IPS-15b (cell line): ENCODE results near the gene CCL17.

Source experiments
- H3K27me3 ChIP-seq: one replicate; pipeline ENCODE4 v1.6.1; 2013; ENCODE audit warnings: low read length; ENCODE audit not compliant: control insufficient read depth, insufficient read depth
- H3K36me3 ChIP-seq: one replicate; pipeline ENCODE4 v1.6.1; 2013; ENCODE audit warnings: low read length; ENCODE audit not compliant: control insufficient read depth, insufficient read depth
- H3K4me1 ChIP-seq: one replicate; pipeline ENCODE4 v1.6.1; 2013; ENCODE audit warnings: mild to moderate bottlenecking, low read length; ENCODE audit not compliant: control insufficient read depth, insufficient read depth
- H3K4me3 ChIP-seq: one replicate; pipeline ENCODE4 v1.5.1; 2013; ENCODE audit warnings: low read depth, low read length
- H3K9ac ChIP-seq: one replicate; pipeline ENCODE4 v1.6.1; 2013; ENCODE audit warnings: low read depth, mild to moderate bottlenecking, low read length
- H3K9me3 ChIP-seq: one replicate; pipeline ENCODE4 v1.6.1; 2013; ENCODE audit warnings: mild to moderate bottlenecking, low read length; ENCODE audit not compliant: control insufficient read depth, insufficient read depth

The CCL17 gene

DNA sequence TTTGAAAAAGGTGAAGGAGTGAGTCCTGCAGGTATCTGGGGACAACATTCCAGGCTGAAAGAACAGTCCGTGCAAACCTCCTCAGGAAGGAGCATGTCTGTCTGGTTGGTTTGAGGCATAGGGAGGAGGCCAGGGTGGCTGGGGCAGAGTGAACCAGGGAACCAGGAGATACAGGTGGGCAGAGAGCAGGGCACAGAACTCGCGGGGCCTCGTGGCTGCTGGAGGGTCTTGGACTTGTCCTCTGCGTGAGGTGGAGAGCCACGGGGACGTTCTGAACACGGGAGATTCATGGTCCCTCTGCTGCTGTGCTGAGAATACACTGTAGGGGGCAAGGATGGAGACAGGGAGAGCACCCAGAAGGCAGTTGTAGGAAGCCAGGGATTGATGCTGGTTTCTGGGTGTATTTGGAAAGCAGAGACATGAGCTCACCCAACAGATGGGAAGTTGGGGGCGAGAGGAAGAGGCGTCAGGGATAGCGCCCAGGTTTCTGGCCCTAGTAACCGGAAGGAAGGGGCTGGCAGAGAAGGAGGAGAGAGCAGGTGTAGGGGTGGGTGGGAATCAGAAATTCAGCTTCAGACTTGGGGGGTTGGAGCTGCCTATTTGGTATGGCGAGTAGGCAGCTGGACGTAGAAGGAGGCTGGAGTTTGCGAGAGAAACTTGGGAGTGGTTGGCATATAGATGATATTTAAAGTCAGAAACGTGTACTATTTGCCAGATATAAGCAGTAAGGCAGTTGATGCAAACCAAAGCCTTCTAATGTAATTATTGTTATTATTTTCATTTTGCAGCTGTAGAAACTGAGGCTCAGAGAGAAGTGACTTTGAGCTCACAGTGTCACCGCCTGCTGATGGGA is at the start of gene CCL17:
Gene CCL17, plus strand, starts transcription at position 803 of the 853 bp plus-strand sequence. CDS start 9,166 bp downstream, outside the sequence.
- H3K36me3 ChIP-seq: no peaks in the 10 kb centered on the region
- H3K9ac ChIP-seq: no peak within 1 kb of the TSS
- no peaks in the 10 kb centered on the region for H3K27me3 ChIP-seq
- no peaks in the 10 kb centered on the region for H3K9me3 ChIP-seq
- no peaks in the 10 kb centered on the region for H3K4me1 ChIP-seq
- H3K4me3 ChIP-seq: no peak within 1 kb of the TSS

DNA sequence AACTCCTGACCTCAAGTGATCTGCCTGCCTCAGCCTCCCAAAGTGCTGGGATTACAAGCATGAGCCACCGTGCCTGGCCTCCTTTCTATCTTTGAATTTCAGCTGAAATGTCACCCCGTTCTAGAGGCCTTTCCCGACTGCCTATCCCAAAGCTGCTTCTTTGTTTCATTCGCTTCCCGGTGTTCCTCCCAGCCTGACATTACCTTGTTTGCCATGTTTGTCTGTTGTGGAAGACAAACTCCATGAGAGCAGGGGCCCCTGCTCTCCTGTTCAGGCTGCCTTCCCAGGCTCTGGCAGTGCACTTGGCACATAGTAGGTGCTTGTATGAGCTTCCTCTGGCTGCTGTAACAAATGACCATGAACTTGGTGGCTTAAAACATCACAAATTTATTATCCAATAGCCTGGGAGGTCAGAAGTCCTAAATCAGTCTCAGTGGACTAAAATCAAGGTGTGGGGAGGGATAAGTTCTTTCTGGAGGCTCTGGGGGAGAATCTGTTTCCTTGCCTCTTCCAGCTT is 48.6 kb upstream of the CCL17 start:
- no peak overlapping the region for H3K9ac ChIP-seq
- no peaks in the 10 kb centered on the region for H3K9me3 ChIP-seq
- no peaks in the 10 kb centered on the region for H3K36me3 ChIP-seq
- no peaks in the 10 kb centered on the region for H3K4me1 ChIP-seq
- H3K27me3 ChIP-seq: no peaks in the 10 kb centered on the region
- no peak overlapping the region for H3K4me3 ChIP-seq

DNA sequence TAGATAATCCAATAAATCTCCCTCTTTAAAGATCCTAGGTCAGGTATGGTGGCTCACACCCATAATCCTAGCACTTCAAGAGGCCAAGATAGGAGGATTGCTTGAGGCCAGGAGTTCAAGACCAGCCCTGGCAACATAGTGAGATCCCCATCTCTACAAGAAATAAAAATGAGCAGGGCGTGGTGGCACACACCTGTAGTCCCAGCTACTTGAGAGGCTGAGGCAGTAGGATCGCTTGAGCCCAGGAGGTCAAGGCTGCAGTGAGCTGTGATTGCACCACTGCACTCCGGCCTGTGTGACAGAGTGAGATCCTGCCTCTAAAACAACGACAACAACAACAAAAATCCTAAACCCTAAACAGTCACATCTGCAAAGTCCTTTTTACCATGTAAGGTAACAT is 48.0 kb upstream of the CCL17 start:
- no peak overlapping the region for H3K9ac ChIP-seq
- no peaks in the 10 kb centered on the region for H3K4me1 ChIP-seq
- H3K36me3 ChIP-seq: no peaks in the 10 kb centered on the region
- H3K9me3 ChIP-seq: no peaks in the 10 kb centered on the region
- H3K27me3 ChIP-seq: no peaks in the 10 kb centered on the region
- H3K4me3 ChIP-seq: no peak overlapping the region

DNA sequence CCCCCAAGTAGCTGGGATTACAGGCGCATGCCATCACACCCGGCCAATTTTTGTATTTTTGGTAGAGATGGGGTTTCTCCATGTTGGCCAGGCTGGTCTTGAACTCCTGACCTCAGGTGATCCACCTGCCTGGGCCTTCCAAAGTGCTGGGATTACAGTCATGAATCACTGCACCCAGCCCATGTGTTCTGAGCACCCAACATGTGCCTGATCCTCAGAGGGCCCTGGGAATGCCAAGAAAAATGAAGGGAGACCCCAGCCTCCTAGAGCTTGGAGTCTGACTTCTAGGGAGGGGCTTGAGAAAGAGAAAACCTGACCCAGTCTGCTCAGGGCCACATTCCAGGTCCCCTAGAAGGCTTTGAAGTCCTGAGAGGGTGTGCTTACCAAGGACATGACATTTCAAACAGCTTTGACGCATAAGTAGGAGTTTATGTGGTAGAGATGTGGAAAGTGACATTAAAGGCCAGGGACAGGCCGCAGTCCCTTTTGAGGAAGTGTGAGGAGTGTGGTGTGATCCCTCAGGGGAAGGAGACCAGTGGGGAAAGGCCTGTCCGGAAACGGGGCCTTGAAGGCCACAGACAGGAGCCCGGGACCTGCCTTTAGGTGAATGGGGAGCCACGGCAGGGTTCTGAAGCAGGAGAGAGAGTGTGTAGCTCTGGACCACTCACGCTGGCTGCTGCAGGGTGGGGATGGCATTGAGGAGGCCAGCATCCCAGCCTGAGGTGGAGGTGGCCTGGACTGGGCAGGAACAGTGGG is 47.1 kb upstream of the CCL17 start:
- Histone ChIP-seq H3K4me3 (no peak overlapping the region), H3K27me3 (no peaks in the 10 kb centered on the region), H3K4me1 (no peaks in the 10 kb centered on the region), H3K36me3 (no peaks in the 10 kb centered on the region), H3K9ac (no peak overlapping the region), H3K9me3 (no peaks in the 10 kb centered on the region)

DNA sequence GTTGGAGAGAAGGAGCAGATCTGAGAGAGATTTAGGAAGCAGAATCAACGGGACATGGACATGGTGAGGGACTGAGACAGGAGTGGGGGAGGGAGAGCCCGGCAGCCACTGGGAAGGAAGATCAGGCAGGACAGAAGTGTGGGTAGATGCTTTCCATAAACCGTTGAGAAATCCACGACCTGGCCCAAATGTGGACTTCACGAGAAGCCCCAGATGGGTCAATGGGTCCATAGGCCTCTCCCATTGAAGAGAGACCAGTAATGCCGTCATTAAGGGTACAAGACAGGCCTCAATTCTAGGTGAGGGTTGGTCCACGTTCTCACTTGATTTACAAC is 46.5 kb upstream of the CCL17 start:
- H3K27me3 ChIP-seq: no peaks in the 10 kb centered on the region
- no peaks in the 10 kb centered on the region for H3K9me3 ChIP-seq
- H3K9ac ChIP-seq: no peak overlapping the region
- no peak overlapping the region for H3K4me3 ChIP-seq
- no peaks in the 10 kb centered on the region for H3K4me1 ChIP-seq
- H3K36me3 ChIP-seq: no peaks in the 10 kb centered on the region

DNA sequence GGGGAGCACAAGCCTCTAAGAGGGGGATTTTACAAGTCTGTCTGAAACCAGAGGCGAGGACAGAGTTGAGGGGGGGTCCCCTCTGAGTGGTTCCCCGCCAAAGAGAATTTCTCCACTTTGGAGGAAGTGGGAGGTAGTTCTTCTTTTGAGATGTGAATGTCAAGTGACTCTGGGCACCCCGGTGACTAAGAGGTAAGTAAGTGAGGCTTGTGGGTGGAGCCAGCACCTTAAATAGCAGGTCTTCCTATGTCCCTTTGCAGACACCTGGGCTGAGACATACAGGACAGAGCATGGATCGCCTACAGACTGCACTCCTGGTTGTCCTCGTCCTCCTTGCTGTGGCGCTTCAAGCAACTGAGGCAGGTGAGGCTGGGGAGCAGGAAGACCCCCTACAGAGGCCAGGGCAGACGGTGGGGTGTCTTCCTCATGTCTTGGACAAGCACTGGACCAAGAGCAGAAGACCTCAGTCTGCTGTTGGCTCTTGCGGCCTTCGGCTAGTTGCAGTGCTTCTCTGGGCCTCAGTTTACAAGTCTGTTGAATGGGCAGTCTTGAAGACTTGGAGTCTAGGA is 46.0 kb upstream of the CCL17 start, which contains the start of gene CCL22:
Gene CCL22, plus strand, starts transcription at position 257 of the 569 bp plus-strand sequence. Its CDS starts 34 bp downstream, at position 291.
- Histone ChIP-seq H3K4me3 (no peak within 1 kb of the TSS), H3K9ac (no peak within 1 kb of the TSS)

DNA sequence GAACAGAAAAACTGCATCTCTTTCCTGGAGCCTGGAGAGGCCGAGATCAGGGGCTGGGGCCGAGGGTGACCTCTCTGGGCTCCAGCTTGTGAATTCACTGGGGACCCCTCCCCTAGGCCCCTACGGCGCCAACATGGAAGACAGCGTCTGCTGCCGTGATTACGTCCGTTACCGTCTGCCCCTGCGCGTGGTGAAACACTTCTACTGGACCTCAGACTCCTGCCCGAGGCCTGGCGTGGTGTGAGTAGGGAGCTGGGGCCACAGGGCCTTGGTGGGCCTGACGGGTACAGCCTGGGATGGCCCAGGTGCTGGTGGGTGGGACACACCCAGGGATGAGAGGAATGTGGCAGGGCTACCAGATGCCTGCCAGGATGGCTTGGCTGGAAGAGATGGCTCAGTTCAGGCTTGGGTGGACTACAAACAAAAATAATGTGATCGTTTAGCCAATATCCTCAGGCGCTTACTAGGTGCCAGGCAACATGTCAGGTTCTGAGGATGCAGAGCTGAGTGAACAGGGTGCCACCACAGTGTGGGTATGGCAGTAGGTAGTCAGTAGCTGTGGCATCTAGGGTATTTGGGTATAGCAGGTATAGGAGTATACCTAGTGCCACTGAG is 44.1 kb upstream of the CCL17 start:
- H3K27me3 ChIP-seq: no peaks in the 10 kb centered on the region
- H3K9me3 ChIP-seq: no peaks in the 10 kb centered on the region
- no peaks in the 10 kb centered on the region for H3K4me1 ChIP-seq
- H3K9ac ChIP-seq: no peak overlapping the region
- no peak overlapping the region for H3K4me3 ChIP-seq
- no peaks in the 10 kb centered on the region for H3K36me3 ChIP-seq

More for the DNA sequence above, 46.0 kb upstream of the CCL17 start, which contains the start of gene CCL22:
- Histone ChIP-seq H3K27me3 (no peaks in the 10 kb centered on the region), H3K9me3 (no peaks in the 10 kb centered on the region), H3K4me1 (no peaks in the 10 kb centered on the region), H3K36me3 (no peaks in the 10 kb centered on the region)

DNA sequence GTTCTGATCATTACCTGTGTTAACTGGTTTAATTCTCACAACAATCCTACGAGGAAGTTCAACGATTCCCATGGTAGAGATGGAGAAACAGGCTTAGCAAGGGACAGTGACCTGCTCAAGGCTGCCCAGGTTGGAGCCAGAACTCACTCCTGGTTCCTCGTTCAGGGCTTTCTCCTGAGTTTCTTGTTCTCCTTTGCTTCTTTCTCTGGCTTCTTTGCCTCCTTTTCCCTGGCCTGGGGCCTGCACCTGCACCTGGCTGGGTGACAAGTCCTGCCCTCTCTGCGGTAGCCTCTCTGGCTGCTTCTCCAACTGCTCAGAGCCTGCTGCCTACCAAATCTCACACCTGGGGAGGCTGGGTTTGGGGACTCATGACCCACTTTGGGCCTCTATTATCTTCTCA is 43.2 kb upstream of the CCL17 start:
- no peak overlapping the region for H3K9ac ChIP-seq
- H3K27me3 ChIP-seq: no peaks in the 10 kb centered on the region
- no peak overlapping the region for H3K4me3 ChIP-seq
- no peaks in the 10 kb centered on the region for H3K4me1 ChIP-seq
- no peaks in the 10 kb centered on the region for H3K9me3 ChIP-seq
- no peaks in the 10 kb centered on the region for H3K36me3 ChIP-seq

DNA sequence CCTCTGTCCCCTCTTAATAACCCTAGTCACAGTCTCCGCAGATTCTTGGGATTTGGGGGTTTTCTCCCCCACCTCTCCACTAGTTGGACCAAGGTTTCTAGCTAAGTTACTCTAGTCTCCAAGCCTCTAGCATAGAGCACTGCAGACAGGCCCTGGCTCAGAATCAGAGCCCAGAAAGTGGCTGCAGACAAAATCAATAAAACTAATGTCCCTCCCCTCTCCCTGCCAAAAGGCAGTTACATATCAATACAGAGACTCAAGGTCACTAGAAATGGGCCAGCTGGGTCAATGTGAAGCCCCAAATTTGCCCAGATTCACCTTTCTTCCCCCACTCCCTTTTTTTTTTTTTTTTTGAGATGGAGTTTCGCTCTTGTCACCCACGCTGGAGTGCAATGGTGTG is 40.4 kb upstream of the CCL17 start:
- Histone ChIP-seq H3K9me3 (no peaks in the 10 kb centered on the region), H3K9ac (no peak overlapping the region), H3K36me3 (no peaks in the 10 kb centered on the region), H3K4me3 (no peak overlapping the region), H3K27me3 (no peaks in the 10 kb centered on the region), H3K4me1 (no peaks in the 10 kb centered on the region)

DNA sequence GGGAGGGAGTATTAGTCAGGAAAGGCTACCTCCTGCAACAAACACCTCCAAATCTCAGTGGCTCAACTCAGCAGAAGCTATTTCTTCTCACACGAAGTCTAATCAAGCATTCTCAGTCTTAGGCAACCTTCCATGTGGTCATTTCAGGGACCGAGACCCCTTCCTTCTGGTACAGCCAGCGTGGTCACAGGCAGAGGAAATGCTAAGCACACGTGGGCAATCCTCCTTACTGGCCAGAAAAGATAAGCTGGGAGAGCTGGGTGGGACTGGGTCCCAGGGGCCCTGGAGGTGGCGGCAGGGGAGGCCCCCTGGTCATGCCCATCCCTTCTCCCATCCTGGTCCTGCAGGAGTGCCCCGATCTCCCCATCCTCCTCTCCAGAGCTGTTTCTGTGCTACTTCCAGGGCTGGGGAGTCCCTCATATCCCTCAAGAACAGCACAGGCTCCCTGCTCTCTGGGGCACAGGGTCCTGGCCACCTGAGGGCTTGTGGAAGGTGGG is 38.0 kb upstream of the CCL17 start:
- Histone ChIP-seq H3K9me3 (no peaks in the 10 kb centered on the region), H3K4me1 (no peaks in the 10 kb centered on the region), H3K9ac (no peak overlapping the region), H3K27me3 (no peaks in the 10 kb centered on the region), H3K4me3 (no peak overlapping the region), H3K36me3 (no peaks in the 10 kb centered on the region)

DNA sequence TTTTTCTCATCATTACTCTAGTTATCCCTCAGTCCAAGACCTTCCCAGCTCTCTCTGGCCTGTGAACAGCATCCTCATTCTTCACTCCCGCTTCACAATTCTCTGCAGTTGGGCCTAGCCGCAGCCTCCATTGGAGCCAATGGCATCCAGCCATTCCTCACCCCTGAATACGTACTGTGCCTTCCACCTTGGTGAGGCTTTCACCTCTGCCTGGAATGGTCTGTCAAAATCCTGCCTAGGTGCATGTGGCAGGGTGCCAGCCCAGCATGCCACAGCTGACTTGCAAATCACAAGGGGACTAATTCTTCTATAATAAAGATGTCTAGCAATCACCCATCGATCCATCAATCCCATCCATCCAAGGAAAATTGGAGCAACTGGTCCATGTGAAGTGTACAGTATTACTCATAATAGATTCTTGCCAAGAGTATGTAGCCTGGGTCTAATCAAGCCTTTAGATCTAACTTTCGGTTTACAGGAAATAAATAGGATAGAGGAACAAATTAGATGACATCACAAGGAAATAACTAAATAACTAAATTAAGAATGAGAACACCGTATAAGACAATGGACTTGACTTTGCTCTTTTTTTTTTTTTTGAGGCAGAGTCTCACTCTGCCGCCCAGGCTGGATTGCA is 37.3 kb upstream of the CCL17 start:
- Histone ChIP-seq H3K9me3 (no peaks in the 10 kb centered on the region), H3K4me3 (no peak overlapping the region), H3K27me3 (no peaks in the 10 kb centered on the region), H3K36me3 (no peaks in the 10 kb centered on the region), H3K9ac (no peak overlapping the region), H3K4me1 (no peaks in the 10 kb centered on the region)
